Measurements from ENCODE around the gene FBXL14.

DNA sequence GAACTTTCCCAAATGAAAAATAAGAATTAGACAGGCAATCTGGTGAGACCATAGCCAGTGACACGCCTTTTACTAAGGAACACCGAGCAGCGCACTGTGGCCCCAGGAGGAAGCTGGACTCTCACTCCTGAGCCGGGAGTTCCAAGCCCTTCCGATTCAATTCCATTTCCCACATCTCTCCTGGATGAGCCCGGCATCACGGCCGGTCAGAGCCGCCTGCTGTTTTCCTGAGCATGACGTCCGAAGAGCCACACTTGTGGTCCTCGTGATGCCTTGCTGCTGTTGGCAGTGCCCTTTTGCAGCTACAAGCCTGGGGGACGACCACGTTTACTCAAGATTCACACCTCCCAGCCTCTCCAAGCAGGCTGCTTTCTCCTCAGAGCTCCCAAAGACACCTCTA, 40.8 kb downstream of the FBXL14 start:
- TF ChIP-seq NFKB2 (CRISPR knock-in tag; IDR thresholded peaks at IDR 0.05; ENCODE audit: borderline replicate concordance) (no peak), HNF4A (CRISPR knock-in tag; IDR thresholded peaks at IDR 0.05) (no peak), CBX2 (IDR thresholded peaks at IDR 0.05; ENCODE audit: low read depth, low read length) (no peak), CBX2 (CRISPR knock-in tag; IDR thresholded peaks at IDR 0.05; ENCODE audit: low read depth) (no peak), KLF6 (CRISPR knock-in tag; IDR thresholded peaks at IDR 0.05) (no peak), JUN (CRISPR knock-in tag; IDR thresholded peaks at IDR 0.05) (no peak), POLR2AphosphoS5 (IDR thresholded peaks at IDR 0.05; ENCODE audit: low read depth, low read length) (no peak), RAD21 (CRISPR knock-in tag; IDR thresholded peaks at IDR 0.05) (no peak)
- TF ChIP-seq, protein P1, sequence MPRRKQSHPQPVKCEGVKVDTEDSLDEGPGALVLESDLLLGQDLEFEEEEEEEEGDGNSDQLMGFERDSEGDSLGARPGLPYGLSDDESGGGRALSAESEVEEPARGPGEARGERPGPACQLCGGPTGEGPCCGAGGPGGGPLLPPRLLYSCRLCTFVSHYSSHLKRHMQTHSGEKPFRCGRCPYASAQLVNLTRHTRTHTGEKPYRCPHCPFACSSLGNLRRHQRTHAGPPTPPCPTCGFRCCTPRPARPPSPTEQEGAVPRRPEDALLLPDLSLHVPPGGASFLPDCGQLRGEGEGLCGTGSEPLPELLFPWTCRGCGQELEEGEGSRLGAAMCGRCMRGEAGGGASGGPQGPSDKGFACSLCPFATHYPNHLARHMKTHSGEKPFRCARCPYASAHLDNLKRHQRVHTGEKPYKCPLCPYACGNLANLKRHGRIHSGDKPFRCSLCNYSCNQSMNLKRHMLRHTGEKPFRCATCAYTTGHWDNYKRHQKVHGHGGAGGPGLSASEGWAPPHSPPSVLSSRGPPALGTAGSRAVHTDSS (CRISPR knock-in tag; conservative IDR thresholded peaks at IDR 0.05): no peak
- TF ChIP-seq, protein P2, sequence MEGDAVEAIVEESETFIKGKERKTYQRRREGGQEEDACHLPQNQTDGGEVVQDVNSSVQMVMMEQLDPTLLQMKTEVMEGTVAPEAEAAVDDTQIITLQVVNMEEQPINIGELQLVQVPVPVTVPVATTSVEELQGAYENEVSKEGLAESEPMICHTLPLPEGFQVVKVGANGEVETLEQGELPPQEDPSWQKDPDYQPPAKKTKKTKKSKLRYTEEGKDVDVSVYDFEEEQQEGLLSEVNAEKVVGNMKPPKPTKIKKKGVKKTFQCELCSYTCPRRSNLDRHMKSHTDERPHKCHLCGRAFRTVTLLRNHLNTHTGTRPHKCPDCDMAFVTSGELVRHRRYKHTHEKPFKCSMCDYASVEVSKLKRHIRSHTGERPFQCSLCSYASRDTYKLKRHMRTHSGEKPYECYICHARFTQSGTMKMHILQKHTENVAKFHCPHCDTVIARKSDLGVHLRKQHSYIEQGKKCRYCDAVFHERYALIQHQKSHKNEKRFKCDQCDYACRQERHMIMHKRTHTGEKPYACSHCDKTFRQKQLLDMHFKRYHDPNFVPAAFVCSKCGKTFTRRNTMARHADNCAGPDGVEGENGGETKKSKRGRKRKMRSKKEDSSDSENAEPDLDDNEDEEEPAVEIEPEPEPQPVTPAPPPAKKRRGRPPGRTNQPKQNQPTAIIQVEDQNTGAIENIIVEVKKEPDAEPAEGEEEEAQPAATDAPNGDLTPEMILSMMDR (CRISPR knock-in tag; IDR thresholded peaks at IDR 0.05): no peak
- TF ChIP-seq, protein P3, sequence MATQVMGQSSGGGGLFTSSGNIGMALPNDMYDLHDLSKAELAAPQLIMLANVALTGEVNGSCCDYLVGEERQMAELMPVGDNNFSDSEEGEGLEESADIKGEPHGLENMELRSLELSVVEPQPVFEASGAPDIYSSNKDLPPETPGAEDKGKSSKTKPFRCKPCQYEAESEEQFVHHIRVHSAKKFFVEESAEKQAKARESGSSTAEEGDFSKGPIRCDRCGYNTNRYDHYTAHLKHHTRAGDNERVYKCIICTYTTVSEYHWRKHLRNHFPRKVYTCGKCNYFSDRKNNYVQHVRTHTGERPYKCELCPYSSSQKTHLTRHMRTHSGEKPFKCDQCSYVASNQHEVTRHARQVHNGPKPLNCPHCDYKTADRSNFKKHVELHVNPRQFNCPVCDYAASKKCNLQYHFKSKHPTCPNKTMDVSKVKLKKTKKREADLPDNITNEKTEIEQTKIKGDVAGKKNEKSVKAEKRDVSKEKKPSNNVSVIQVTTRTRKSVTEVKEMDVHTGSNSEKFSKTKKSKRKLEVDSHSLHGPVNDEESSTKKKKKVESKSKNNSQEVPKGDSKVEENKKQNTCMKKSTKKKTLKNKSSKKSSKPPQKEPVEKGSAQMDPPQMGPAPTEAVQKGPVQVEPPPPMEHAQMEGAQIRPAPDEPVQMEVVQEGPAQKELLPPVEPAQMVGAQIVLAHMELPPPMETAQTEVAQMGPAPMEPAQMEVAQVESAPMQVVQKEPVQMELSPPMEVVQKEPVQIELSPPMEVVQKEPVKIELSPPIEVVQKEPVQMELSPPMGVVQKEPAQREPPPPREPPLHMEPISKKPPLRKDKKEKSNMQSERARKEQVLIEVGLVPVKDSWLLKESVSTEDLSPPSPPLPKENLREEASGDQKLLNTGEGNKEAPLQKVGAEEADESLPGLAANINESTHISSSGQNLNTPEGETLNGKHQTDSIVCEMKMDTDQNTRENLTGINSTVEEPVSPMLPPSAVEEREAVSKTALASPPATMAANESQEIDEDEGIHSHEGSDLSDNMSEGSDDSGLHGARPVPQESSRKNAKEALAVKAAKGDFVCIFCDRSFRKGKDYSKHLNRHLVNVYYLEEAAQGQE (IDR thresholded peaks at IDR 0.05; ENCODE audit: borderline replicate concordance in 1 of 2, low read depth in 1 of 2, low read length in 2 of 2): no peak

Measured in HepG2 (cell line).